HG03139 (cell line): ENCODE results near the gene NQO2.
"Not testable (repeated sequence)": the region's sequence is repeated elsewhere in the genome, so short reads cannot be mapped to it uniquely, and the experiment has no call there.

Experiments used
- ATAC-seq: cut with Tn5 transposase; IDR thresholded peaks from one replicate; pipeline ENCODE4 v1.9.1; 2021; ENCODE audit not compliant: unreplicated experiment

Gene NQO2

DNA sequence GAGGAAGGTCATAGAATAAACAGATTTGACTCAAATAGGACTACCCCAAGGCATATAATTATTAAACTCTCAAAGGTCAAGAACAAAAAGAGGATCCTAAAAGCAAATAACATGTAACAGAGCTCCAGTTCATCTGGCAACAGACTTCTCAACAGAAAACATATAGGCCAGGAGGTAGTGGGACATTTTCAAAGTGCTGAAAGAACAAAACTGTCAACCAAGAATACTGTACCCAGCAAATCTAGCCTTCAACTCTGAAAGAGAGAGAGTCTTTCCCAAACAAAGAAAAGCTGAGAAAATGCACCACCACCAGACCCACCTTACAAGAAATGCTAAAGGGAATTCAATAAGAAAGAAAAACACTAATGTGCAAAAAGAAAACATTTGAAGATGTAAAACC, 11.9 kb downstream of the NQO2 start:
- no peak for ATAC-seq

GRCh38 chr6:3013486-3013885, 13.8 kb downstream of the NQO2 start:
- no peak for ATAC-seq

DNA sequence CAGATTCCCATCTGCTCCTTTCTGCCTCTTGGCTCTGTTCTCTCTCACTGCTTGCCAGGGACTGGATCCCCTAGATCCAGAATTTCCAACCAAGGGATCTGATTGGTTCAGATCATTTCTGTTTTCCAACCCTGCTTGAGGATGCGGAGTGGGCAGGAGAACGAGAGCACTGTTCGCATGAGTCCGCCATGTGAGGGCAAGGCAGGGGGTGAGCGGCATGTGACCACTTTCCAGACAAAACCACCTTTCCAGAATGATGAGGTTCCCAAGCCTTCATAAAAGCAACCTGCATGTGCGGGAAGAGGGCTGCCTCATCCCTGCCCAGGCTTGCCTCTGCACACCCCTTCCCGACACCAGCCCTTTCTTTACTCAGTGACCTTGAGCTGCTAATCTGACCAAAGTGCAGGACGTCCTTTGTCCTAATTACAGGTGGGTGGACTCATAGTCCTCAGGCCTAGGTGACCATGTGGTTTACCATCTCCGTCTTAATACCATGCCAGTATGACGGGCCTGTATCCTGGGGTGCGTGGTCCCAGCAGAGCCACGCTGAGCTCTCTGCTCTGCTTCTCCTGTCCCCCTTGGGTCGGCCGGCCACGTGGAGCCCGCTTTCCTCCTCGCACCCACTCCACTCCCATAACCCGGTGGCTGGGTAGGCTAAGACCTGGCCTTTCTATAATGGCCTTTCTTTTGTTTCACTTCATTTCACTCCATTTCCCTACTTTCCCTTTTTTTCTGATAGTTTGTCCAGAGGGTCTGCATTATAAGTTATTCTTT, 14.4 kb downstream of the NQO2 start:
- no peak for ATAC-seq

GRCh38 chr6:3014675-3015066, 15.0 kb downstream of the NQO2 start:
- ATAC-seq = no peak

DNA sequence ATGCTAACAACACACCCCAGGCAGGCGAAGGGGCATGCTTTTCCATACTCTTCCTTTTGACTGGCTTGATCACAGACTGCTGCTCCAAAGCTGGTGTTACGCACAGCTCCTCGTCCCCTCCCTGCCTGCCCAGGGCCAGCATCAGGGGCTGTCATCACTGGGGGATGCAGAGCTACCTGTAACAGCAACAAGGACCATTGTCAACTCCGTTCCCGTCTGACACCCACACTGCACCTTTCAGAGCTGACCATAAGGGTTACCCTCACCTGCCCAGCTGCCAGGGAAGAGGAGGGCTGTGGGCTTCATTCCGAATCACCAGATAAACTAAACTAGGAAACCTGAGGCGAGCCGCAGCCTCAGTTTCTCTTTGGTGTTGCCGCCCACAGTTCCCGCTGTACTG, 15.4 kb downstream of the NQO2 start:
- ATAC-seq = no peak

DNA sequence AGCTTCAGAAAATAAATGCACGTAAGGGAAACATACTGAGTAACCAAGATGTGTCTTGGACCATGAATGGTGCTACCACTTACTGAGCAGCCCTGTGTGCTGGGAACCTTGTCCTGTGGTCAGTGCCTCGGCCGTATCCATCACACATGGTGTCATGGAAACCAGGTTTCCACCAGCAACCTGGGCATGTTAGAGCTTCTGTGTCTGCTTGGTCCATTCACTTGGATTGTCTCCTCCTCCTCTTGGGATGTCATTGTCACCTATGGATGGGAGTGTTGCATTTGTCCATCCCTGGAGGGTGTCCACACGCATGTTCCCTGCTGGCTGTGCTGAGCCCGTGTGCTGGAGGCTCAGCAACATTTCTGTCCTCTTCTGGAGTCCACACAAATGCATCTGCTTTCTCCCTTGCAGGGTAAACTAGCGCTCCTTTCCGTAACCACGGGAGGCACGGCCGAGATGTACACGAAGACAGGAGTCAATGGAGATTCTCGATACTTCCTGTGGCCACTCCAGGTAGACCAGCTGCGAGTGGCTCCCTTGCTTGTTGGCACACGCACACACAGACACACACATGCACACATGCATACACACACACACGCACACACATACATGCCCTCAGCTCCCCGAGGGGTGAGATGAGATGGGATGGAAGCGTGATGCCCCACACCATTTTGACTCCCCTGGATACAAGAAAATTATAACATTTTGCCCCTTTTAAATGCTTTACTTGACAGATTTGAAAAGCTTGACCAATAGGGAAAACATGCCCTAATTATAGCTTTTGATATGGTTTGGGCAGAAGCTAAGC, 17.0 kb downstream of the NQO2 start:
- ATAC-seq = no peak

- ATAC-seq = no peak
Measured at GRCh38 chr6:3017304-3017703, 17.6 kb downstream of the NQO2 start.

DNA sequence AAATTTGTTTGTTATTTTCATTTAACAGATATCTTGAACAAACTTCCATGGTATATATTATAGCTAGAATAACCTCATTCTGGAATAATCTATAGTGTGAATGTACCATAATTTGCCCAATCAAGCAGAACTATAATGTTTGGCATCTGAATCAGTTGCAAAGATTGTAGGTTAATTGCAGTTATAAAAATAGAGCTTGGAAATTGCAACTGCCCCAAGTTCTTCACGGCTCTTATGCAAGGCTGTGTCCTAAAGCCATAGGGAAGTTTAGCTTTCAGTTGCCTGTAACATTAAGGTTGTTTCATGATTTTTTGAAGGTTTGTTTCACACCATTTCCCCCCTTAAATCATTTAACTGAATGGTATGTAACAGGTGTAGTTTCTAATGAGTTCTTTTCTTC, 19.4 kb downstream of the NQO2 start:
- ATAC-seq = no peak

GRCh38 chr6:3019749-3020320, 20.1 kb downstream of the NQO2 start:
- ATAC-seq = no peak

GRCh38 chr6:3020976-3021598, 21.4 kb downstream of the NQO2 start:
- not testable (repeated sequence) for ATAC-seq

- no peak for ATAC-seq
Measured at GRCh38 chr6:3022765-3023662, 23.3 kb downstream of the NQO2 start.

GRCh38 chr6:3023663-3024483, 24.2 kb downstream of the NQO2 start:
- ATAC-seq = peak; percentile 77

DNA sequence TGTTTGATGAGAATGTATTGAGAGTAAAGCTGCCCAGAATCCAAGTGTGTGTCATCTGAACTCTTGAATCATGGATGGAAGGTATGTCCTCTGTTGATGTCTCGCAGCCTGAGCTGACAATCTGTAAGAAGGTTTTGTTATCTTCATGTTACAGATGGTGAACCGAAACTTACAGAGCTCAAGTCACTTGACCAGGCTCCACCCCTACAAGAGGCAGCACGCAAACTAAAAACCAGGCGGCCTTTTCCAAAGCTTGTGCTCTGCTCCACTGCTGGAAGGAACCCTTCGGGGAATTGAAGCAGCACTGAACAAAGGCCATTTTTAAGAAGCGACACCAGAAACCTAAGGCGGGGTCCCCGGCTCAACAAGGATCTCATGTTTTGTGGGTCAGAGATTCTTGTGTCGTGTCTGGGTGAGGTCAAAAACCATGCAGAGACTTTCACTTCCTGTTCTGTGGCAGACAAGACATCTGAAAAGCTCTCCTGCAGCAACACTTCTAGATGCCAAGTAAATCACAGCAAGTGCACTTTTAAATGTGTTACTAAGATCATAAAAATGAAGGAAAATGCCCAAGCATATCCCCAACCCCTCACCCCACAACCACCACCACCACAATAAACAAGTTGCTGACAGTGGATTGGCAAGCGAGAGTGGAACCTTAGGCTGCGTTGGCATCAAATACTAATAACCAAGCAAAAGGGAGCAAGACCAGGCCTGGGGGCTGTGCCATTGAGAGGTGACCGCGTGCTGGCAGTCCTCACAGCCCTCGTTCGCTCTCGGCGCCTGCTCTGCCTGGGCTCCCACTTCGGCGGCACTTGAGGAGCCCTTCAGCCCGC, 27.3 kb downstream of the NQO2 start:
- ATAC-seq = peak; percentile 56

DNA sequence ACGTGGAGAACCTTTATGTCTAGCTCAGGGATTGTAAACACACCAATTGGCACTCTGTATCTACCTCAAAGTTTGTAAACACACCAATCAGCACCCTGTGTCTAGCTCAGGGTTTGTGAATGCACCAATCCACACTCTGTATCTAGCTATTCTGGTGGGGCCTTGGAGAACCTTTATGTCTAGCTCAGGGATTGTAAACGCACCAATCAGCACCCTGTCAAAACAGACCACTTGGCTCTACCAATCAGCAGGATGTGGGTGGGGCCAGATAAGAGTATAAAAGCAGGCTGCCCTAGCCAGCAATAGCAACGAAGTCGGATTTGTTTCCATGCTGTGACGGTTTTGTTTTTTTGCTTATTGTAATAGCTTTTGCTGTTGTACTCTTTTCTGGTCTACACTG, 28.5 kb downstream of the NQO2 start:
- not testable (repeated sequence) for ATAC-seq

- ATAC-seq = no peak
Measured at GRCh38 chr6:3031857-3032640, 32.4 kb downstream of the NQO2 start.

- ATAC-seq = no peak
Measured at GRCh38 chr6:3032986-3033385, 33.3 kb downstream of the NQO2 start.

DNA sequence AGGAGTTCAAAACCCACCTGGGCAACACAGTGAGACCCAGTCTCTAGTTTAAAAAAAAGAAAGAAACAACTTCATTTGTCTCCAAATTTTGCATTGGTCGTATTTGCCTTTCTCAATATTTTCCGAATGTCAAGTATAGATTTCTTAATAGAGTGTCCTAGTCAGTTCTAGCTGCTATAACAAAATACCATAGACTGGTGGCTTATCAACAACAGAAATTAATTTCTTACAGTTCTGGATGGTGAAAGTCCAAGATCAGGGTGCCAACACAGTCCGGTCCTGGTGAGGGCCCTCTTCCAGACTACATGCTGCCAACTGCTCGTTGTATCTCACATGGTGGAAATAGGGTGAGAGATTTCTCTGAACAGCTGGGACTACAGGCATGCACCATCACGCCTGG, 34.0 kb downstream of the NQO2 start:
- no peak for ATAC-seq

- no peak for ATAC-seq
Measured at GRCh38 chr6:3035397-3035796, 35.7 kb downstream of the NQO2 start.
